Mesenteric fat pad (tissue), 1 donor: Measurements from ENCODE around the gene PATZ1. TPM values are rescaled to one million over a fixed set of nuclear protein-coding genes. Genes with fewer than 3 reads are reported as not detected.
"Not testable (repeated sequence)": the region's sequence is repeated elsewhere in the genome, so short reads cannot be mapped to it uniquely, and the experiment has no call there.

Source experiments
- DNase-seq: peaks from one replicate; pipeline ENCODE4 v3.0.0-alpha.2; 2020; ENCODE audit warnings: low spot score
- long read RNA-seq: library from polyadenylated mRNA; unstranded; transcript quantifications from one replicate; pipeline ENCODE4 v2.0.0, GENCODE V29; 2020
- total RNA-seq: library from RNA; stranded (reverse); fragmentation: NEBNext Ultra II Directional; extraction: Animal tissue kit (Norgen Biotek cat#: 25700); gene quantifications from one replicate; pipeline ENCODE4 v1.2.1, GENCODE V29; 2021
- donor health status: DM: yes; HTN: yes; CAD: no.

Gene PATZ1, protein sequence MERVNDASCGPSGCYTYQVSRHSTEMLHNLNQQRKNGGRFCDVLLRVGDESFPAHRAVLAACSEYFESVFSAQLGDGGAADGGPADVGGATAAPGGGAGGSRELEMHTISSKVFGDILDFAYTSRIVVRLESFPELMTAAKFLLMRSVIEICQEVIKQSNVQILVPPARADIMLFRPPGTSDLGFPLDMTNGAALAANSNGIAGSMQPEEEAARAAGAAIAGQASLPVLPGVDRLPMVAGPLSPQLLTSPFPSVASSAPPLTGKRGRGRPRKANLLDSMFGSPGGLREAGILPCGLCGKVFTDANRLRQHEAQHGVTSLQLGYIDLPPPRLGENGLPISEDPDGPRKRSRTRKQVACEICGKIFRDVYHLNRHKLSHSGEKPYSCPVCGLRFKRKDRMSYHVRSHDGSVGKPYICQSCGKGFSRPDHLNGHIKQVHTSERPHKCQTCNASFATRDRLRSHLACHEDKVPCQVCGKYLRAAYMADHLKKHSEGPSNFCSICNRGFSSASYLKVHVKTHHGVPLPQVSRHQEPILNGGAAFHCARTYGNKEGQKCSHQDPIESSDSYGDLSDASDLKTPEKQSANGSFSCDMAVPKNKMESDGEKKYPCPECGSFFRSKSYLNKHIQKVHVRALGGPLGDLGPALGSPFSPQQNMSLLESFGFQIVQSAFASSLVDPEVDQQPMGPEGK
- 13.3 TPM for total RNA-seq
- long read RNA-seq, partial matches to known transcripts, result 1 of 10 reads
- long read RNA-seq, other reads (novel, unspliced or antisense), result 2 of 10 reads

DNA sequence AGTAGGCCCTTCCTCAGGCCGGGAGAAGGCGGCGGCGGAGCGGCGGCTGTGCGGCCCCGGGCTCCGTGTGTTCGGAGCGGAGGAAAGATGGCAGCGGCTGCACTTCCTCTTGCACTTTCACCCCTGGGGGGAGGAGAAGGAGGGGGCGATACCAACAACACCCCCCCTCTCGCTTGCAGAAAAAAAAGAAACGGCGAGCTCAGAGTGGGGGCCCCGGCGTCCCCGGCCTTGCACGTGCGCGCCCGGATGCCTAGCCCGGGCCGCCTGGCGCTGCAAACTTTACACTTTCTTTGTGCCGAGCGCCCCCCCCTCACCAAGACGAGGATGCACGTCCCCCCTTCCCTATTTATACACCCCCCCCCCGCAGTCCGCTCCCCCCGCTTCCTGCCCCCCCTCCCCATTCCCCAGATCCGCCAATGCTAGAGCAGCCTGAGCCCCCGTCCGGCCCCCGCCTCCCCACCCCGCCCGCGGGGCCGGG, at the start of gene PATZ1:
PATZ1 (minus strand) TSS at position 92 of the 478 bp plus-strand sequence. CDS start 744 bp downstream, outside the sequence.
- DNase-seq, result no peak

DNA sequence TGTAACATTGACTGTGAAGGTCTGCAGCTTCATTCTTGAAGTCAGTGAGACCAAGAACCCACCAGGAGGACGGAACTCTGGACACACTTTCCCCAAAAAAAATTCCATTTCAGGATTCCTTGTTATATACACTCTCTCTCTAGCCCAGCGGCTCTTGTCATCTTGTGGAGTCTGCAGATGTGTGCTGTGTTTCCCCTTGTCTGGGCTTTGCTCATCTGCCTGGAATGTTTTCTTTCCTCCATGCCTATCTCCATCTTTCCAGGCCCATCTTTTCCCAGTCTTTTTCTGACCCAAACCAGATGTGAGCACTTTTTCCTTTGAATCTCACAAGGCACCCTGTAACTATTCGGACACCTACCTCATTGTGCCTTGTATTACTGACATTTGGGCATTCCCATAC, 48.2 kb upstream of the PATZ1 start:
- DNase-seq, result no peak

DNA sequence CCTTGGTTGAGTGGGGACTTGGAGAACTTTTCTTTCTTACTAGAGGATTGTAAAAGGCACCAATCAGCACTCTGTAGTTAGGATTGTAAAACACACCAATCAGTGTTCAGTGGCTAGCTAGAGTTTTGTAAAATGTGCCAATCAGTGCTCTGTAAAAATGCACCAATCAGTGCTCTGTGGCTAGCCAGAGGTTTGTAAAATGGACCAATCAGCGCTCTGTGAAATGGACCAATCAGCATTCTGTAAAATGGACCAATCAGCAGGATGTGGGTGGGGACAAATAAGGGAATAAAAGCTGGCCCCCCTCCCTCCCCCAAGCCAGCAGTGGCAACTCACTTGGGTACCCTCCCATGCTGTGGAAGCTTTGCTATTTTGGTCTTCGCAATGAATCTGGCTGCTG, 47.7 kb upstream of the PATZ1 start:
- no peak for DNase-seq

DNA sequence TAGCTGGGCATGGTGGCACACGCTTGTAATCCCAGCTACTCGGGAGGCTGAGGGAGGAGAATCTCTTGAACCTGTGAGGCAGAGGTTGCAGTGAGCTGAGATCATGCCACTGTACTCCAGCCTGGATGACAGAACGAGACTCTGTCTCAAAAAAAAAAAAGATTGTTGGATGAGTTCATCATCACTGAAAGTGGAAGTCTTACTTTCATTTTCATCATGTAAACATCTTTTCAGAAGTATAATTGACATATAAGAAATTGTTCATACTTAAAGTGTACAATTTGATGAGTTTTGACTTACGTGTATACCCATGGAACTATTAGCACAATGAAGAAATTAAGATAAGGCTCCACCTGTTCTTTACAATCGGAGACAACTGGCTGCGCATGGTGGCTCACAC, 32.5 kb upstream of the PATZ1 start:
- DNase-seq, result not testable (repeated sequence)

DNA sequence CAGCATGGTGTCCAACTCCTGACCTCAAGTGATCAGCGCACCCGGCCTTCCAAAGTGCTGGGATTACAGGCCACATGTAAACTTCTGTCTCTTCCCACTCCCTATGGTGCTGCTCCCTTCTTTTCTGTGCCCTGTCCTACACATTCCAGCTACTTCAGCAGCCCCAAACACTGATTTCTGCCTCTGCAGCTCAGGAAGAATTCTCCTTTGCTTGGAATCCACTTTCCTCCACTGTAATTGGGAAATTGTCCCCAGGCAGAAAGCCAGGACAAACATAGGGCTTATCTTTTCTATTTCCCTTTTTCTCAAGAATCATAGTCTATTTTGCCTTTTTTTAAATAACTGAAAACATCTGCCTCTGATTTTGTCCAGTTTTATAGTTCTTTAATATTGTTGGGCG, 32.0 kb upstream of the PATZ1 start:
- DNase-seq, result no peak

DNA sequence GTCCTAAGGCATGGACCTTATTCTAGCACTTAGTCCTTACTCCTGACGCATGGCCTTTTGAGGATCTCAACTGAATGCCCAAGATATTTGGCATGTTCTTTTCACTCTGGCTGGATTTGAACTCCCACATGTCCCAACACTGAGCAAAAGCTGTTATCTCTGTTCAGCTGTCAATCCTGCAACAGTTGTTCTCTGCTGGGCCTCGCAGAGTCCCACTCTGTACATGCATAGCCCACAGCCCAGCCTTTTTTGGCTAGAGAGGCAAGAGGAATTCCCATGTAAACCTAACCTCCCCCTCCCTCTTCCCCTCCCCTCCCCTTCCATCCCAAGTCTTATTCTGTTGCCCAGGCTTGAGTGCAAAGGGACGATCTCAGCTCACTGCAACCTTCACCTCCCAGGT, 31.5 kb upstream of the PATZ1 start:
- DNase-seq, result no peak

DNA sequence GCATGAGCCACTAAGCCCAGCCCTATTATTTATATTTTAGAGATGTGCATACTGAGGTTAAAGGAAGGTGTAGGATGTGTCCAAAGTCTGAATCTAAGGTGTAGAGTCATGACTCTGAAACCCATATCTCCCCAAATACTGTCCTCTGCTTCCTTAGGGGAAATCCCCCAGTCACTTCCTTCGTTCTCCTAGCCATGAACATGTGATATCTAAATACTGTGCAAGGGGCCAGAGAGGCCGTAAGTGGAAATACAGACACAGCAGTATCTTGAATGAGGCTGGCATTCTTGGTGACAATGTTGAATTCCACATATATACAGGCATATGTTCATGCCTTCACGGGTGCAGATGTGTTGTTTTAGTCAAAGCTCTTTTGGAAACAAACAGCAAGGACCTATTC, 21.3 kb upstream of the PATZ1 start:
- DNase-seq, result no peak

DNA sequence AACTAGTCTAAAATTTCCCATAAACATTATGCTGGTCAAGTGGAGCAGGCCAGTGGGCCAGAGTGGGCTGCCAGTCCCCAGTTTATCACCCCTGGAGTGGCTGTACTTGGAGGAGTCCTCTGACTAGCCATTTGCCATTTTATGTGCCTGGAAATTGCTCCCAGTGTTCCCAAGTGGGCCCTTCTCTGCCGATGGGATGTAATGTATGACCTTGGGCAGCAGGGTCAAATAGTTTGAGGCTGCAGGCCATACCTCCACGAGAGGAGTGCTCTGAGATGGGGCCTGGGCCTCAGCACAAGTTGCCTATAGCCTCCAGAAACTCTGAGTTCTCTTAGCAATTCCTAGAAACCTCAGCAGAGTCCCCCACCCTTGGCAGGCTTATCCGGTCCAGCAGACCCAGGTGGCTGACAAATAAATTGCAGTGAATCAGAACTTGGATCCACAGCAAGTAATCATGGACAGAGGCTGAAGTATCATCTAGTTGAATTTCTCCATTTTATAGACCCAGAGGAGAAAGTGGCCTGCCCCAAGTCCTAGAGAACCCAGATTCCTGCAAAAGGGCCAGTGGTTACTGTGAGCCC, 17.8 kb upstream of the PATZ1 start:
- no peak for DNase-seq

DNA sequence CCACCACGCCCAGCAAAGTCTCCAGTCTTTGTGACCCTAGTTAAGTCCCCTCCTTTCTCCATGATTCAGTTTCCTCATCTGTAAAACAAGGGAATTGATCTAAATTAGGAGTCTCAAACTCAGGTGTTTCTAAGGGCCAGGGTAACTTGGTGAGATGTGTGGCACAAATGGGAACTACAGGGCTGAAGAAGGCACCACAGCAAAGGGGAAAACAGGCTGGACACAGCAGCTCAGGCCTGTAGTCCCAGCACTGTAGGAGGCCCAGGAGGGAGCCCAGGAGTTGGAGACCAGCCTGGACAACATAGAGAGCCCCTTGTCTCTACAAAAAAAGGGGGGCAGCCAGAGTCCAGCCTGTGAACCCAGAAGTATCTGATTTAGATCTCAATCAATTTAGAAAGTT, 15.6 kb upstream of the PATZ1 start:
- DNase-seq, result no peak

DNA sequence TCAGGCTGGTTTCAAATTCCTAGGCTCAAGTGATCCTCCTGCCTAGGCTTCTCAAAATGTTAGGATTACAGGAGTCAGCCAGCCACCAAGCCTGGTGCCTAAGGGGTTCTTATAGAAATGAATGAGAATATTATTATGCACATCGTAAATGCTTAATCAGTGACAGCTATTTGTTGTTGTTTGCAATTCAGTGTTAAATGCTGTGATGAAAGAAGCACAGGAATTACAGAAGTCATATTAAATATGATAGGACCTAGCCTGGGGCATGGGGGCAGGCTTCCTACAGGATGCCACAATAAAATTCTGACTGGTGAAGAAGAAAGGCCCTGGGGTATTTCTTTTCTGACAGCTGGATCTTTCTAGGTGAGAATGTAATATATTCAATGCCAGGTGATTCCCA, 13.9 kb upstream of the PATZ1 start:
- DNase-seq, result no peak

DNA sequence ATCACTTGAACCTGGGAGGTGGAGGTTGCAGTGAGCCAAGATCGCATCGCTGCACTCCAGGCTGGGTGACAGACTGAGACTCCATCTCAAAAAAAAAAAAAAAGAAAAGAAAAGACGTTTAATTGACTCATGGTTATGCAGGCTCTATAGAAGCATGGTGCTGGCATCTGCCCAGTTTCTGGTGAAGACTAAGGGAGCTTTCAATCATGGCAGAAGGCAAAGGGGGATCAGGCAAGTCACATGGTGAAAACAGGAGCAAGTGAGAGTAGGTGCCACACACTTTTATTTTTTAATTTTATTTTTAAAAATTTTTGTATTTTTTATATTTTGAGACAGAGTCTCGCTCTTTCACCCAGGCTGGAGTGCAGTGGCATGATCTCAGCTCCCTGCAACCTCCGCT, 8.4 kb upstream of the PATZ1 start:
- DNase-seq, result no peak

DNA sequence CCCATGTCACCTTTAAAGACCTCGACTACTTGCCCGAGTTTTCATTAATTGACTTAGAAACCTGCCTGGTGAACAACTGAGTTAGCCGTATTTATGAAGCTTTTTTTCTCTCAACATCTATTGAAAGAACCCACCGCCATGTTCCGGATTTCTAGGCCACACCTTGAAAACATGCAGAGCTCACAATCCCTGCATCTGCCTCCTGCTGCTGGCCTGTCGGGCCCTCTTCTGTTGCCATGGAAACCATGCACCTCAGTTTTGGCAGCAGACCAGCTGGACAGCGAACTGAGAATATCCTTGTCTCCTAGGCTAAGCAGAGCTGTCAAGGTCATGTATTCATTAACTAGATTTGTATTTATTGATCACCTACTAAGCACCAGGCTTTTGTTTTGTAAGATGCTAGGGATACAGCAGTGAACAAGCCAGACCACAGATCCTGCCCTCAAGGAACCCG, 4.3 kb upstream of the PATZ1 start:
- no peak for DNase-seq

DNA sequence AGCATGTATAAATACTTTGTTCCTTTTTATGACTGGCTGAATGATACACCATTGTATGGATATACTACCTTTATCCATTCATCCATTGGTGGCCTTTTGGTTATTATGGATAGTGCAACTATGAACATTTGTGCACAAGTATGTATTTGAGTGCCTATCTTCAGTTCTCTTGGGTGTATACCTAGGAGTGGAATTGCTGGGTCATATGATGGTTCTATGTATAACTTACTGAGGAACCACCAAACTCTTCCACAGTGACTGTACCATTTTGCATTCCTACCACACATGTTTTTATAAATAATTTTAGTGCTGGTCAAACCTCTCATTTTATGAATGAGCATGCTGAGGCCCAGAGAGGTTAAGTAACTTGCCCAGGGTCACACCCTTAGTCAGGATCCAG, 3.8 kb upstream of the PATZ1 start:
- no peak for DNase-seq

DNA sequence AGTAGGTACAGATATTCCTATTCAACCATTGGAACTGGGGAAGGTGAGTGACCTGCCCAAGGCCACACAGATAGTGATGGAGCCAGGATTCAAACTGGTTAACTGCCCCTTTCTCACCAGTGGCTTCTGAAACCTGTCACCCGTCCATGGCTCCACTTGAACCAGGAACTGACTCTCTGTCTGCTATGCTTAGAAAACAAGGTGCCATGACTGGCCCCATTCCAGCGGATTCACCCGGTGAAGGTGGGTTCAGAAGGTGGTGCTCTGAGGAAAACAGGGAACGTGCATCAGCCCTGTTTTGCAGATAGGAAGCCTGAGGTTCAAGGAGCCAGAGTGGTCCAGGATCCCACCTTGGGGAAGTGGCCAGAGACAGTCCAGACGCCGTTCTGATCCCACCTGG, 2.6 kb upstream of the PATZ1 start:
- DNase-seq, result no peak

DNA sequence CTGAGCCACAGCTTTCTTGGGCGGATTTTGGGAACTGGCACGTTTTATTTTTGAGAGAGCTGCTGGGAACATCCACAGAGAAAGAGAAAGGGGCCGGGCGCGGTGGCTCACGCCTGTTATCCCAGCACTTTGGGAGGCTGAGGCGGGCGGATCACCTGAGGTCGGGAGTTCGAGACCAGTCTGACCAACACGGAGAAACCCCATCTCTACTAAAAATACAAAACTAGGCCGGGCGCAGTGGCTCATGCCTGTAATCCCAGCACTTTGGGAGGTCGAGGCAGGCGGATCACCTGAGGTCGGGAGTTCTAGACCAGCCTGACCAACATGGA, 1.8 kb upstream of the PATZ1 start:
- not testable (repeated sequence) for DNase-seq

DNA sequence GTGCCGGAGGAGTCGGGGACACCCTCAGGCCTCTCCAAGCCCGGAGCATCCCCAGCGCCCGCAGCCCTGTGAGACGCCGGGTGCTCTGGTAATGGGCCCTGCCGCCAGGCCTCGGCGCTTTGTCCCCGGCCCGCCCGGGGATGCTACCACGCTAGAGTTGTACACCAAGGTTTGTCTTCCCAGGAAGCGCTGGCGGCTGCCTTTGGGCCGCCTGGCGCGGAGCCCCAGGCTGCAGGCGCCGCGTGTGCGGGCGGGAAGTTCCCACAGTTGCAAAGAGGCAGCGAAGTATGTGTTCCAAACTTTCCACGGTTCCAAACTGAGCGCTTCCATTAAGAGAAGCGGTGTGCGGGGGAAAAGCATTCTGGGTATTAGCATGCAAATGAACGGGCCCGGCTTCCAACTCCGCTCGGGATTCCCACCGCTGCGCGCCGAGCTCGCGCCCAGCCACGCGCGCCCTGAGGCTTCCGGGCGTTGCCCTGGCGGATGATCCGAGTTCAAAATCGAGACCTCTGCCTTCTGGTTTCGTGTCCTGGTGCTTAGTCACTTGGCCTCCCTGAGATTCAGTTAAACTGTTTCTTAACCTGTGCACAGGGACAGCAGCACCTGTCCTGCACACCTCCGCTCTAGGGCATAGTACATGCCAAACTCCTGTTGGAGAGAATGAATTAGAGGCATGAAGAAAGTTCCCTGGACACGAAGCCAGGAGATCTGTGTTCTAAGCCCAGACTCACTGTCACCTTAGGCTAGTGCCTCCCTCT, 1.3 kb upstream of the PATZ1 start:
- no peak for DNase-seq

DNA sequence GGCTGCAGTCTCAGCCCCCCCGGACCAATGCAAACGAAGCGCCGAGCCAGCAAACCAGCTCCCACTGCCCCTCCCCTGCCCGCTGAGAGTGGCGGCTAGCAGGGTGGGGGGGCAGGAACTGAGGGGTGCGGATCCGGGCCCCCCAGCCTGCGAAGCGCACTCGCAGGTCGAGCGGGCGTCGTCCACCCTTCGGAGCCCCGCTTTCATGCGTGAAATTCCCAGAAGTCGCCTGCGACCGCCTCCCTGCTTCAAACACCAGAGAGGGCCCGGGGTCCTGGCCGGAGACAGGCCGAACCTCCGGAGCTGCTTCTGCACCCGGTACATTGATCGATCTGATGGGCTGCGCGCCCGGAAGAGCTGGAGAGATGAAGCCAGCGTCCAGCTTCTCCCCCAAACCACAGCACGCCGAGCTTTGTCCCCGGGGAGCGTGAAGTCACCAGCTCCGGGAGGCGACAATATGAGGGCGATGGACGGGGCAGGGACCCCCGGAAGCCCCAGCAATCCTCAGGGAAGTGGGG, 646 bp upstream of the PATZ1 start:
- DNase-seq, result no peak

DNA sequence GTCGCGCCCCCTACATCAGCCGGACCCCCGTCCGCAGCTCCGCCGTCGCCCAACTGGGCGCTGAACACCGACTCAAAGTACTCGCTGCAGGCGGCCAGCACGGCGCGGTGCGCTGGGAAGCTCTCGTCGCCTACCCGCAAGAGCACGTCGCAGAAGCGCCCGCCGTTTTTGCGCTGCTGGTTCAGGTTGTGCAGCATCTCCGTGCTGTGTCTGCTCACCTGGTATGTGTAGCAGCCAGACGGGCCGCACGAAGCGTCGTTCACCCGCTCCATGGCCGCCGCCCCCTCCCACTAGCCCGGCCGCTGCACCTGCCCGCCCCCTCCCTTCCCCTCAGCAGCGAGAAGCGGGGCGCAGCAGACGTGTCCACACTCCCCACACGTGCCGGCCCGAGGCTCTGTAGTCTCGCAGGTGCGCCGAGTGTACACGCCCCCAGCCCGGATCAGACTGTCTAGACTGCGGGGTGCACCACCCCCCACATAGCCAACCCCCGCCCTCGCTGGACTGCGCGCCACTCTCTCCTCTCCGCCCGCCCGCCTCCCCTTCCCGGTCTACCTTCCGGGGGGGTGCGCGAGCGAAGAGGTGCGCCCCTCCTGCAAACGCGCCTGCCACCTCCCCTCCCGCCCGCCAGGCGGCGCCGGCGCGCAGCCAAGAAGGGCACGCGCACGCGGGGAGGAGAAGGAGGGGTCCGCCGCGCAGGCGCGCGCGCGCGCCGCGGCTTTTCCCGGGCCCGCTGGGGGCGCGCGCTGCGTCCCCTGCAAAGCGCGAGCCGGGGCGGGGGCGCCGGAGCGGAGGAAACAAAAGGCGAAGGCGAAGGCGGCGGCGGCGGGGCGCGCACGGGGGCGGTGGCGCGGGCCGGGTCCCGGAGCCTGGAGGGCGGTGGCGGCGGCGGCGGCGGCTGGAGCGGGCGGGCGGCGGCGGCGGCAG, 553 bp downstream of the PATZ1 start:
- DNase-seq, result peak; percentile 94

DNA sequence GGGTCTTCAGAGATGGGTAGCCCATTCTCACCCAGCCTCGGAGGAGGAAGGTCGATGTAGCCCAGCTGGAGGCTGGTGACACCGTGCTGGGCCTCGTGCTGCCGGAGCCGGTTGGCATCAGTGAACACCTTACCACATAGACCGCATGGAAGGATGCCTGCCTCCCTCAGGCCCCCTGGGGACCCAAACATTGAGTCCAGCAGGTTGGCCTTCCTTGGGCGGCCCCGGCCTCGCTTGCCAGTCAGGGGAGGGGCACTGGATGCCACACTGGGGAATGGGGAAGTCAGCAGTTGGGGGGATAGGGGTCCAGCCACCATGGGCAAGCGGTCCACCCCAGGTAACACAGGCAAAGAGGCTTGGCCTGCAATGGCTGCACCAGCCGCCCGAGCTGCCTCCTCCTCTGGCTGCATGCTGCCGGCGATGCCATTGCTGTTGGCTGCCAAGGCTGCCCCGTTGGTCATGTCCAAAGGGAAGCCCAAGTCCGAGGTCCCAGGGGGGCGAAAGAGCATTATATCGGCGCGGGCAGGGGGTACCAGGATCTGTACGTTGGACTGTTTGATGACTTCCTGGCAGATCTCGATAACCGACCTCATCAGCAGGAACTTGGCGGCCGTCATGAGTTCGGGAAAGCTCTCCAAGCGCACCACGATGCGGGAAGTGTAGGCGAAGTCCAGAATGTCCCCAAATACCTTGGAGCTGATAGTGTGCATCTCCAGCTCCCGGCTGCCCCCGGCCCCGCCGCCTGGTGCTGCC, 1.4 kb downstream of the PATZ1 start:
- no peak for DNase-seq

DNA sequence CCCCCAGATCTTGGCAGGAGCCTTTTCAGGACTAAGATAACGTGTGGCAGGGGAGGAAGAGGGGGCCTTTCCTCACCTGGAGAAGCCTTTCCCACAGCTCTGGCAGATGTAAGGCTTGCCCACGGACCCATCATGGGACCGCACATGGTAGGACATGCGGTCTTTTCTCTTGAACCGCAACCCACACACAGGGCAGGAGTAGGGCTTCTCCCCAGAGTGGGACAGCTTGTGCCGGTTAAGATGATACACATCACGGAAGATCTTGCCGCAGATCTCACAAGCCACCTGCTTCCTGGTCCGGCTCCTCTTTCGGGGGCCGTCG, 1.9 kb downstream of the PATZ1 start:
- no peak for DNase-seq
